Heart right ventricle (tissue), 16 donors: ENCODE measurements around the gene EPS8. TPM values are rescaled to one million over a fixed set of nuclear protein-coding genes. Genes with fewer than 3 reads are reported as not detected.

Source experiments
- ATAC-seq, 8 donors: fragments of 200-7000 bp; cut with Tn5 transposase; one replicate each; pipeline ENCODE4 v1.9.1; 2020; ENCODE audit warnings: mild to moderate bottlenecking in 8 of 8, moderate library complexity in 8 of 8, moderate number of reproducible peaks in 1 of 8
- DNase-seq, 2 donors: peaks; one replicate each; pipeline ENCODE4 v3.0.0-alpha.2; 2020
- H3K27ac ChIP-seq, 10 donors: fragments of 200-600 bp; sonication (generic) in 2 of 10; one replicate each; pipeline versions ENCODE4 v1.5.0 to v1.8.0; 2020 to 2022; ENCODE audit warnings: mild to moderate bottlenecking in 3 of 10
- H3K27me3 ChIP-seq, 7 donors: fragments of 200-600 bp; one replicate each; pipeline ENCODE4 v1.8.0; 2021 to 2022; ENCODE audit warnings: mild to moderate bottlenecking in 2 of 7
- H3K36me3 ChIP-seq, 9 donors: fragments of 200-600 bp; sonication (generic) in 1 of 9; one replicate each; pipeline versions ENCODE4 v1.5.0 to v1.8.0; 2020 to 2022; ENCODE audit warnings: mild to moderate bottlenecking in 2 of 9
- H3K4me1 ChIP-seq, 9 donors: fragments of 200-600 bp; sonication (generic) in 1 of 9; one replicate each; pipeline versions ENCODE4 v1.5.0 to v1.8.0; 2020 to 2022; ENCODE audit warnings: mild to moderate bottlenecking in 4 of 9
- H3K4me3 ChIP-seq, 10 donors: fragments of 200-600 bp; sonication (generic) in 2 of 10; one replicate each; pipeline versions ENCODE4 v1.5.0 to v1.8.0; 2020 to 2022; ENCODE audit warnings: mild to moderate bottlenecking in 7 of 10, moderate library complexity in 2 of 10
- H3K9me3 ChIP-seq, 11 donors: fragments of 200-600 bp in 10 of 11; sonication (generic) in 2 of 11; one replicate each; pipeline versions ENCODE4 v1.5.0 to v1.8.0; 2013 to 2022; ENCODE audit warnings: mild to moderate bottlenecking in 2 of 11, control low read depth in 1 of 11, moderate library complexity in 1 of 11
- CTCF ChIP-seq, 9 donors: fragments of 200-600 bp; sonication (generic) in 2 of 9; IDR thresholded peaks; one replicate each; pipeline versions ENCODE4 v1.5.0 to v1.8.0; 2021 to 2022; ENCODE audit warnings: antibody characterized with exemption in 9 of 9, mild to moderate bottlenecking in 5 of 9, moderate library complexity in 1 of 9
- WGBS, 2 donors: extraction: QIAGEN DNeasy Blood & Tissue Kit; methylation state at CpG; one replicate each; pipeline ENCODE4 v1.1.7; 2013; ENCODE audit warnings: inconsistent platforms in 1 of 2; 5-methylcytosine and 5-hydroxymethylcytosine counted together
- intact Hi-C, 10 donors: fragments of 100-400 bp; cut with DNase I; formaldehyde crosslinking; loops; one replicate each; pipeline versions ENCODE4 v1.11.1 to v1.14.2; 2022
- long read RNA-seq, 3 donors: library from polyadenylated mRNA; unstranded; transcript quantifications; one replicate each; pipeline ENCODE4 v2.0.0, GENCODE V29; 2020 to 2021
- polyA plus RNA-seq, 2 donors: library from polyadenylated mRNA; stranded (reverse); fragments of 200-250 nt; gene quantifications; one replicate each; pipeline ENCODE4 v1.2.3, GENCODE V29; 2013
- total RNA-seq, 10 donors: library from RNA; stranded (reverse); fragmentation: NEBNext Ultra II Directional in 3 of 10; extraction: Animal tissue kit (Norgen Biotek cat#: 25700) in 3 of 10; gene quantifications; one replicate each; pipeline versions ENCODE4 v1.2.1 to v1.2.4, GENCODE V29; 2021 to 2023
- donor health status: Arrhythmogenic right ventricular cardiomyopathy.
- donor health status: ischemic (EF 13 %, LVEDD 7.1; RV severe dilation, severe dysfunction).
- donor health status: healthy with polysubstance abuse.
- donor health status: DM: no; HTN: yes; CAD: no.
- donor health status: DM: no; HTN: no; CAD: no.
- donor health status: ischemic (EF 25% LVEDD 6.9; RV normal size, moderate dysfunction).
- donor health status: ischemic (EF 25% LVEDD 5.7; RV mildly dilated, moderate dysfunction).
- donor health status: healthy.
- donor health status: DM: yes; HTN: yes; CAD: no.
- donor health status: Ischemic cardiomyopathy.
- donor health status: ischemic (EF 35%, LVEDD 5.7; RV mildly dilated, moderate dysfunction).
- donor health status: nonischemic (EF 11% LVEDD 7.7; RV severe dilation, severe dysfunction).
- donor health status: DM: yes; HTN: yes; CAD: no.
- donor health status: PGD.
- donor health status: ischemic (EF 29% LVEDD 5.4; RV normal size, mild dysfunction).
- donor health status: nonischemic (EF 23%, LVEDD 6.1; RV moderate dilation, normal function).

EPS8 gene
- total RNA-seq, result 10 to 100 TPM in 7 of 10 donors, 1 to 10 TPM in 3; 7.7 to 38.6 (median 14.0) TPM
- polyA plus RNA-seq, result 10 to 100 TPM; 16.3 to 34.5 TPM
- long read RNA-seq, donor 1, transcript EPS8-221 (21 exons, 3,873 nt), result major isoform, 19 of 32 reads
- long read RNA-seq, donor 1, partial matches to known transcripts, result 6 of 32 reads
- long read RNA-seq, donor 1, other reads (novel, unspliced or antisense), result 5 of 32 reads
- long read RNA-seq, donor 2, transcript EPS8-221 (21 exons, 3,873 nt), result major isoform, 24 of 39 reads
- long read RNA-seq, donor 2, partial matches to known transcripts, result 8 of 39 reads
- long read RNA-seq, donor 2, other reads (novel, unspliced or antisense), result 6 of 39 reads
- long read RNA-seq, donor 3, transcript EPS8-221 (21 exons, 3,873 nt), result major isoform, 15 of 55 reads
- long read RNA-seq, donor 3, partial matches to known transcripts, result 26 of 55 reads
- long read RNA-seq, donor 3, other reads (novel, unspliced or antisense), result 10 of 55 reads

DNA sequence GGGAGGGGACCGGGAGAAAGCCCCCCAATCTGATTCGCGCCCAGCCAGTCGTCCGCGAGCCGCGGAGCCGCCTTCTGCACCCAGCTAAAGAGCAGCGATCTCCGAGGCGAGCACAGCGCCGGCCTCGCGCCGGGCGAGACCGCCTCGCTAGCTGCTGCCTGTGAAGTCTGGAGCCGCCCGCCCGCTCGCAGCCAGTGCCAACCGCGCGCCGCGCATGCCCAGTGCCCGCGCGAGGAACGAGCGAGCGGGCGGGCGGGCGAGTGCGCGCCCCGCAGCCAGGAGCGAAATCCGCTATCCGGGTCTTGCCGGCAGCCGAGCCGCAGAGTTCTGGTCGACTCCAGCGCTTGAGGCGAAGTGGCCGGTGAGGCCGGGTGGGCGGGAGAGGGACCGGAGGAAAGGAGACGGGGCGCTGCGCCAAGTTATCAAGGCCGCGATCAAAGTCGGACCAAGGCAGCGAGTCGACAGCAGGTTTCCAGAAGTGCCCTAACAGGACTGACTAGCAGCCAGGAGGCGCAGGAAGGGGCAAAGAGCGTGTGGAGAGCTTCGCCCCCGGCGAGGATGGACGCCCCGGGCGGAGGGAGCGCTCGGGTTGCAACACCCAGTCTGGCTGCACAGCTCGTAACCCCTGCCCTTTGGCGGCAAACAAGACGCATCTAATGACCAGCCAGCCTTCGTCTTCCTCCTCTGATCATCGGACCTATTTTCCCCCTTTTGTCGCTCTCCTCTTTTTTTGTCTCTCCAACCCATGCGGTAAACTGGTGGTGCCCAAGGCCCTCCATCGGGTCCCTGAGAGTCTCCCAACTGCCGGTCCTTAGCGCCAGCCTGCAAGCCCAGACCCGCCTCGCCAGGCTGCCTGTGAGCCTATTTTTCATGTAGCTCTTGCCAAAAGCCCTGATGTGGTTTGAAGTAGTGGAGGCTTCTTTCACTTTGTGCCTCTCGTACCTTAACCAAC lies at the start of gene EPS8:
EPS8 (minus strand) TSS at position 169 of the 952 bp plus-strand sequence. CDS start 106,437 bp downstream, outside the sequence.
- 2 to 3% methylated on average over 85 of the region's 85 CpGs for WGBS, 2 donors
- ATAC-seq, result peak; percentile 94 to 100 (median 96)
- Histone ChIP-seq H3K36me3 (no peaks in the 10 kb centered on the region), H3K4me1 (peaks cover 0 to 28% (median 7%) of the 10 kb centered on the region in 9 donors), H3K9me3 (peaks cover 0 to 5% (median 0%) of the 10 kb centered on the region in 11 donors), H3K4me3 (peak within 1 kb of the TSS; percentile 62 to 90 (median 84)), H3K27me3 (peaks cover 0 to 27% (median 0%) of the 10 kb centered on the region in 7 donors), H3K27ac (peak within 1 kb of the TSS; percentile 83 to 93 (median 88))
- peak in 2 of 9 donors; percentile 16 to 26 for TF ChIP-seq CTCF (IDR thresholded peaks at IDR 0.05)
- peak; percentile 92 to 94 for DNase-seq
- intact Hi-C loops, result loop anchor here in 7 of 10 donors (5.0 to 10.0 kb wide), 6 partner anchors 55 to 197 kb away; no protein-coding TSS in a partner anchor

DNA sequence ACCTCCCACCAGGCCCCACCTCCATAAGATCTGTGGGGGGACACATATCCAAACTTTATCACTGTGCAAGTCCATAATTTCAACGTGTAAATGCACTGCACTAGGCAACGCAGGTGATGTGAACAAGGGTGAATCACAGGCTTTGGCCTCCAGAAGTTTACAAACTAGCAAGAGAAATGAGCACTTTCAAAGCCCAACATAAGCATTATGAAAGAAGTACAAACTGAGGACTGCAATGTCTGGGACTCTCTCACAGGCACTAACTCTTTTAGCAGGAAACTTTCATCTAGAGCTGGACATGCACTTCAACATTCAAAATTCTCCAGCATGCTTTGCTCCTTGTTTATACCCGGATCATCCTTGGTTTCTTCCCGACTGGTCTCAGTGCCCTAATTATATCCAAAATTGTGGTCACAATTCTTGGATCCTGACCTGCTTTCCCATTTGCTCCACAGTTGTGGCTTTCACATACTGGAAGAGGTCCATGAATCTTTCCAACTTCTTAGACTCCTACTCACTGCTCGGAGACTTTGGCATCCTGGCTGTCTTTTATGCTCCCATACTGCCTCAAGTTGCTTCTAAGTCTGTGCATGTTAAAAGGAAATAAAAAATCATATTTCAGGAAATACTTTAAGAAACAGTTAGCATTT lies 48.1 kb upstream of the EPS8 start:
- intact Hi-C loops, result loop anchor here in 1 of 10 donors (5.0 kb wide), 1 partner anchor 40 kb away; no protein-coding TSS in a partner anchor
- 66 to 72% methylated on average over 5 of the region's 5 CpGs for WGBS, 2 donors
- Histone ChIP-seq H3K4me1 (peaks cover 0 to 20% (median 0%) of the 10 kb centered on the region in 9 donors), H3K9me3 (no peaks in the 10 kb centered on the region), H3K4me3 (no peak overlapping the region), H3K27ac (peak overlapping the region in 5 of 10 donors; percentile 8 to 40 (median 25)), H3K36me3 (no peaks in the 10 kb centered on the region), H3K27me3 (no peaks in the 10 kb centered on the region)
- DNase-seq (peak in 1 of 2 donors; percentile 9), ATAC-seq (peak in 7 of 8 donors; percentile 59 to 83 (median 67))
- no peak for TF ChIP-seq CTCF (IDR thresholded peaks at IDR 0.05)

GRCh38 chr12:15834575-15834974 lies 45.4 kb upstream of the EPS8 start:
- WGBS, 2 donors, result 81 to 84% methylated on average over 4 of the region's 4 CpGs
- Histone ChIP-seq H3K36me3 (no peaks in the 10 kb centered on the region), H3K4me3 (no peak overlapping the region), H3K9me3 (no peaks in the 10 kb centered on the region), H3K27me3 (no peaks in the 10 kb centered on the region), H3K4me1 (peaks cover 0 to 17% (median 4%) of the 10 kb centered on the region in 9 donors), H3K27ac (no peak overlapping the region)
- no peak for ATAC-seq
- no peak for DNase-seq
- intact Hi-C loops, result no loop called here
- no peak for TF ChIP-seq CTCF (IDR thresholded peaks at IDR 0.05)
